ENCODE measurements around the gene DNAH12. TPM values are rescaled to one million over a fixed set of nuclear protein-coding genes. Genes with fewer than 3 reads are reported as not detected.

Gene DNAH12
- total RNA-seq, 4 donors from 2014 or later, result 0.02 to 0.04 TPM; not detected in 2

- DNase-seq, result no peak
- intact Hi-C loops (cut with DNase I; ENCODE audit: low total_unique reads) (no loop called here), in situ Hi-C loops (cut with MboI; ENCODE audit: low sequenced_read_pairs in 4 of 4) (no loop called here)
- Histone ChIP-seq H3K4me1 (no peaks in the 10 kb centered on the region), H3K9me3 (no peaks in the 10 kb centered on the region), H3K4me3 (no peak overlapping the region), H3K27me3 (no peaks in the 10 kb centered on the region), H3K36me3 (peaks cover 0 to 84% of the 10 kb centered on the region in 2 donors), H3K27ac (no peak overlapping the region)
- TF ChIP-seq POLR2A (IDR thresholded peaks at IDR 0.05) (no peak), CTCF (IDR thresholded peaks at IDR 0.05 in 4 of 5, conservative IDR thresholded peaks at IDR 0.05 in 1 of 5) (no peak)
- peak in 1 of 2 donors; percentile 33 for ATAC-seq
Observed at GRCh38 chr3:57275393-57275792, 268.8 kb downstream of the DNAH12 start.

GRCh38 chr3:57274845-57275244 is 269.3 kb downstream of the DNAH12 start:
- no peaks in the 10 kb centered on the region for H3K27me3 ChIP-seq
- in situ Hi-C loops (cut with MboI; ENCODE audit: low sequenced_read_pairs in 4 of 4) (no loop called here), intact Hi-C loops (cut with DNase I; ENCODE audit: low total_unique reads) (no loop called here)
- no peaks in the 10 kb centered on the region for H3K4me1 ChIP-seq
- no peak for TF ChIP-seq POLR2A (IDR thresholded peaks at IDR 0.05)
- H3K4me3 ChIP-seq, result no peak overlapping the region
- H3K9me3 ChIP-seq, result no peaks in the 10 kb centered on the region
- peaks cover 0 to 84% of the 10 kb centered on the region in 2 donors for H3K36me3 ChIP-seq
- no peak for DNase-seq
- peak overlapping the region in 1 of 4 donors; percentile 25 for H3K27ac ChIP-seq
- ATAC-seq, result no peak

GRCh38 chr3:57268416-57268815 is 275.7 kb downstream of the DNAH12 start:
- no peak for TF ChIP-seq CTCF (IDR thresholded peaks at IDR 0.05 in 4 of 5, conservative IDR thresholded peaks at IDR 0.05 in 1 of 5)
- no peak for TF ChIP-seq POLR2A (IDR thresholded peaks at IDR 0.05)
- no peak overlapping the region for H3K4me3 ChIP-seq
- no peak overlapping the region for H3K27ac ChIP-seq
- H3K36me3 ChIP-seq, result peaks cover 0 to 67% of the 10 kb centered on the region in 2 donors
- H3K4me1 ChIP-seq, result no peaks in the 10 kb centered on the region
- in situ Hi-C loops (cut with MboI; ENCODE audit: low sequenced_read_pairs in 4 of 4) (no loop called here), intact Hi-C loops (cut with DNase I; ENCODE audit: low total_unique reads) (no loop called here)
- DNase-seq, result no peak
- ATAC-seq, result no peak
- H3K9me3 ChIP-seq, result no peaks in the 10 kb centered on the region
- no peaks in the 10 kb centered on the region for H3K27me3 ChIP-seq

GRCh38 chr3:57261929-57262328 is 282.2 kb downstream of the DNAH12 start:
- Histone ChIP-seq H3K27me3 (no peaks in the 10 kb centered on the region), H3K27ac (no peak overlapping the region), H3K4me3 (no peak overlapping the region), H3K4me1 (peaks cover 6 to 15% of the 10 kb centered on the region in 2 donors), H3K9me3 (no peaks in the 10 kb centered on the region), H3K36me3 (peaks cover 0 to 72% of the 10 kb centered on the region in 2 donors)
- DNase-seq, result no peak
- TF ChIP-seq CTCF (IDR thresholded peaks at IDR 0.05 in 4 of 5, conservative IDR thresholded peaks at IDR 0.05 in 1 of 5) (no peak), POLR2A (IDR thresholded peaks at IDR 0.05) (no peak)
- ATAC-seq, result no peak
- intact Hi-C loops (cut with DNase I; ENCODE audit: low total_unique reads) (no loop called here), in situ Hi-C loops (cut with MboI; ENCODE audit: low sequenced_read_pairs in 4 of 4) (no loop called here)

GRCh38 chr3:57261119-57261518 is 283.0 kb downstream of the DNAH12 start:
- H3K36me3 ChIP-seq, result peaks cover 0 to 72% of the 10 kb centered on the region in 2 donors
- intact Hi-C loops (cut with DNase I; ENCODE audit: low total_unique reads), result no loop called here
- no peak for DNase-seq
- H3K9me3 ChIP-seq, result no peaks in the 10 kb centered on the region
- TF ChIP-seq CTCF (IDR thresholded peaks at IDR 0.05 in 4 of 5, conservative IDR thresholded peaks at IDR 0.05 in 1 of 5), result no peak
- TF ChIP-seq POLR2A (IDR thresholded peaks at IDR 0.05), result no peak
- H3K4me1 ChIP-seq, result peaks cover 12 to 21% of the 10 kb centered on the region in 2 donors
- H3K4me3 ChIP-seq, result no peak overlapping the region
- H3K27ac ChIP-seq, result no peak overlapping the region
- ATAC-seq, result no peak
- in situ Hi-C loops (cut with MboI; ENCODE audit: low sequenced_read_pairs in 4 of 4), result no loop called here
- no peaks in the 10 kb centered on the region for H3K27me3 ChIP-seq
